GM08714 (cell line): ENCODE data around the gene AK8.

Experiments
- H3K4me3 ChIP-seq: fragments of 200-500 bp; sonication (Bioruptor generic); 2 replicates; pipeline ENCODE4 v1.5.1; 2014; ENCODE audit warnings: mild to moderate bottlenecking, low read length, inconsistent platforms
- ZNF274 ChIP-seq: IDR thresholded peaks from 2 replicates; pipeline ENCODE4 v1.6.1; 2012; ENCODE audit warnings: mild to moderate bottlenecking, low read depth, low read length

AK8 gene

GRCh38 chr9:132743931-132744479, 134.1 kb downstream of the AK8 start:
- H3K4me3 ChIP-seq: no peak overlapping the region
- no peak for TF ChIP-seq ZNF274

DNA sequence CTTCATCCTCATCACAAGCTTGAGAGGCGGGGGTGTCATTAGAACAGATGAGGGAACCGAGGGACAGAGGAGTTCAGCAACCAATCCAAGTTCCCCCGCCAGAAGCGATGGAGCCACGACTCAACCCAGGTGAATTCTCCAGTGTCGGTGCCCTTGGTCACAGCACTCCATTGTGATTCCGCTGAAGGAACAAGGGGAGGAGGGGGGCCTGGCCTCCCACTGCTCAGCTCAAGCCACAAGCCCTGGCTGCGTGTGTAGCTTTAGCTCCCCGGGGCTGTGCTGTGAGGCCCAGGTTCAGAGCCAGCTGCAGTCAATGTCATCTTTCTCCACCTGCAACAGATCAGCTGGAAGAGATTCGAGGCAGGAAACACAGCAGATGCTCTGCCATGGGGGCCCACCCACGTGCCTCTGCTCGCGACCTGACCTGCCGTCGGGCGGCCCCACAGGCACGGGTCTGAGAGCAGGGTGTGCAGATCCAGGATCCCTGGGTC, 135.2 kb downstream of the AK8 start:
- no peak for TF ChIP-seq ZNF274
- H3K4me3 ChIP-seq: no peak overlapping the region

- TF ChIP-seq ZNF274: no peak
- H3K4me3 ChIP-seq: no peak overlapping the region
Observed at GRCh38 chr9:132740526-132741309, 137.4 kb downstream of the AK8 start.

GRCh38 chr9:132739710-132740310, 138.3 kb downstream of the AK8 start:
- H3K4me3 ChIP-seq: no peak overlapping the region
- no peak for TF ChIP-seq ZNF274

GRCh38 chr9:132733260-132733815, 144.7 kb downstream of the AK8 start:
- TF ChIP-seq ZNF274: no peak

GRCh38 chr9:132732326-132733259, 145.5 kb downstream of the AK8 start:
- H3K4me3 ChIP-seq: no peak overlapping the region
- no peak for TF ChIP-seq ZNF274

More at GRCh38 chr9:132733260-132733815, 144.7 kb downstream of the AK8 start:
- H3K4me3 ChIP-seq: no peak overlapping the region

DNA sequence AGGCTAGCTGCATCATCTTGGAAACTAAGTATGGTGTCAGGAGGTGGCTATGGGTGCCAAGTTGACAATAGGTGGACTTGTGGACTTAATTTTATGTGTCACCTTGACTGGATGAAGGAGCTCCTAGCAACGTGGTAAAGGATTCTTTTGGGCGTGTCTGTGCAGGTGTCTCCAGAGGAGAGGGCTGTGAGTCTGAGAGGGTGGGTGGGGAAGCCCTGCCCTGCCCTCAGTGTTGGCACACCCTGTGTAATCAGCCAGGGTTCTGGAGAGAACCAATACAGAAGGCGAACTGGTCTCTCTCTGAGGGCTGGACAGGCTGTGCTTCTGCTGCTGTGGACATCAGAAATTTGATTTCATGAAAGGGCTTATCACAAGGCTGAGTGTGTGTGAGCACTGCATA, 146.9 kb downstream of the AK8 start:
- H3K4me3 ChIP-seq: no peak overlapping the region
- TF ChIP-seq ZNF274: no peak

GRCh38 chr9:132730054-132731033, 147.7 kb downstream of the AK8 start:
- TF ChIP-seq ZNF274: no peak
- no peak overlapping the region for H3K4me3 ChIP-seq

DNA sequence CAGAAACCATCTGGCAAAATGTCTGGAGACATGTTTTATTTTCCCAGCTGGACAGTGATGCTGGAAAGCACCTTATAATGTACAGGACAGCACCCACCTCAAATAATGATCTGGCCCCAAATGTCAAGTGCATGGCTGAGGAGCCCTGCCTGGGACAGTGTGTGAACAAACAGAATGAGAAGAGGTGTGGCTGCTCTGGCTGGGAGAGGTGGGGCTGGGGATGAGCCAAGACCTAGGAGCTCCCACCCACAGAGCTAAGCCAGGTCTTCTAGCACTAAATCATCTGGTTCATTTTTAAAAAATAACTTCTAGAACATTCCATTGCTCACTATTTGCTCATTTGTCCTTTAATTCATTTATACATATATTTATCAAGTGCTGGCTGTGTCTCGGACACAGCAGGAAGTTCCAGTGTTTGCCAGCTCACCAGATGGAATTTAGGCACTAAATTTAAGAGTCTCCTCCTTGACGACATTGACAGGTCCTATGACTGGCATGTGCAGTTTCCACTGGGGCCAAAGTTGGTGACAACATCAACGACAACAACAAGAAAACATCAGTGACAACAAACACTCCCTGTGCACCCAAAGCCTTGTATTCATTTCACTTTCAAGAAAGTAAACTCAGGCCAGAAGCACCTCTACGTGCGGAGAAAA, 148.7 kb downstream of the AK8 start:
- TF ChIP-seq ZNF274: no peak

GRCh38 chr9:132728497-132728896, 149.6 kb downstream of the AK8 start:
- TF ChIP-seq ZNF274: no peak
- no peak overlapping the region for H3K4me3 ChIP-seq

More for the DNA sequence above, 148.7 kb downstream of the AK8 start:
- H3K4me3 ChIP-seq: no peak overlapping the region

GRCh38 chr9:132728071-132728470, 150.0 kb downstream of the AK8 start:
- H3K4me3 ChIP-seq: no peak overlapping the region
- no peak for TF ChIP-seq ZNF274

DNA sequence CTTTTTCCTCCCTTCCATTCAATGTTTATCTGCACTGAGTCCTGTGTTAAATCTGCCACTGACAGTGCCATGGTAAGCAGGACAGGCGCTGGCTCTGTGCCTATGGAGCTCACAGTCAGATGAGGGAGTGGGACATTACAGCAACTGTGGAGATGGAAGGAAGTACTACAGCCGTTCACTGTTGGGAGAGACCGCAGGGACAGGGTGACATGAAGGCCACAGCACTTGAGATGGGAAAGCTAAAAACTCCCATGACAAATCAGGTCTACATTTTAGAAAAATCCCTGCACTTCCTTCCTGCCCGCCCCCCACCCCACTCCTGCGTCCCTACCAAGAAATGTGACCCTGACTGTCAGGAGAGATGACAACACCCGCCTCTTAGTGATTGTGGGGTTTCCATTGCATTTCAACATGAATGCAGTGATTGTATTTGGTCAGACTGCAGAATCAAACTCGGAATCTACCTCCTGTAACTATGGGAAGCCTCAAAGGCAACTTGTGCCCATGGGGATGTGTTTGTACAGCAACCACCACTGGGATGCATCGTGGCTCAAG, 151.4 kb downstream of the AK8 start:
- no peak overlapping the region for H3K4me3 ChIP-seq
- TF ChIP-seq ZNF274: no peak
